Muscle layer of duodenum (tissue), 2 donors: ENCODE data around the gene TBC1D22A.

Experiments used
- H3K27ac ChIP-seq: one replicate; pipeline ENCODE4 v1.7.0; 2013; ENCODE audit warnings: mild to moderate bottlenecking, low read length
- H3K27me3 ChIP-seq: one replicate; pipeline ENCODE4 v1.7.0; 2013; ENCODE audit warnings: low read depth, mild to moderate bottlenecking, control low read depth, low read length
- H3K36me3 ChIP-seq, 2 donors: one replicate each; pipeline ENCODE4 v1.7.0; 2013; ENCODE audit warnings: low read length in 2 of 2, control low read depth in 1 of 2, mild to moderate bottlenecking in 1 of 2; ENCODE audit not compliant: insufficient read depth in 2 of 2, control insufficient read depth in 1 of 2
- H3K4me1 ChIP-seq, 2 donors: one replicate each; pipeline ENCODE4 v1.7.0; 2013; ENCODE audit warnings: low read length in 2 of 2, mild to moderate bottlenecking in 2 of 2, control low read depth in 1 of 2, moderate library complexity in 1 of 2; ENCODE audit not compliant: insufficient read depth in 2 of 2, control insufficient read depth in 1 of 2
- H3K4me3 ChIP-seq, 2 donors: one replicate each; pipeline ENCODE4 v1.7.0; 2013; ENCODE audit warnings: low read length in 2 of 2, low read depth in 1 of 2, mild to moderate bottlenecking in 1 of 2
- H3K9me3 ChIP-seq, 2 donors: one replicate each; pipeline ENCODE4 v1.7.0; 2013; ENCODE audit warnings: low read length in 2 of 2, control low read depth in 1 of 2, mild to moderate bottlenecking in 1 of 2; ENCODE audit not compliant: control insufficient read depth in 1 of 2
- donor health status: healthy.

The TBC1D22A gene

DNA sequence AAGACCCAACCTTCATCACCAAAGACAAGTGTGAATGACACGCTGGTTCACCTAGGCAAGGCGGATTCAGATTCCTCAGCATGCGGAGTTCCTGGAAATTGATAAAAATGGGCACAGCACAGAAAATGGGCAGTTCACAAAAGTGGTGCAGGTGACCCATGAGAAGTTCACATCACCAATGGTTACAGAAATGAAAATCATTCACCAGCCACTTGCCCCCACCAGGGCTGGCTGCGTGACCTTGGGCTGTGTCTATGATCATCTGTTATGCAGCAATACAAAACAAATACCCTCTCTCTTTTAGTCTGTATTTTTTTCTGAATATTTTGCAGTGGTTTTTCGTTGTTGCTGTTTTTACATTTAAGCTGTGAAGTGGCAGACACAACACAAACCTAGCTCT is 415.9 kb downstream of the TBC1D22A start:
- no peaks in the 10 kb centered on the region for H3K4me1 ChIP-seq
- peaks cover 0 to 7% of the 10 kb centered on the region in 2 donors for H3K36me3 ChIP-seq
- H3K27ac ChIP-seq = no peak overlapping the region
- H3K9me3 ChIP-seq = no peaks in the 10 kb centered on the region
- no peaks in the 10 kb centered on the region for H3K27me3 ChIP-seq
- H3K4me3 ChIP-seq = no peak overlapping the region

DNA sequence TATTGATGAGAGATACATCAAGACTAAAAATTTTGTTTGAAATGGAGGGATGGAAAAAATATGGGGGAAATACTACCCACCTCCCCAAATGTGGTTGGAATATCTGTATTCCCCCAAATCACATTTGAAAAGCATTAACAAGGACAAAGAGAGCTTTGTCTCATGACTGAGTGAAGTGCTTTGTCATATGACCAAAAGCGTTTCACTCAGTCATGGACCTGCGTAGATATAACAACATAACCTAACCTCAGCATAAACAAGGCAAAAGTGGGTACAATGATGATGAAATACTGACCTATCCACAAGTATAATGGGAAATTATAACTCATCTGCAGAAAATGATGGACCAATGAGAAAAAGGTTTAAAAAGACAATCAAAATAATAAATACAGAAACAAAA is 418.3 kb downstream of the TBC1D22A start:
- H3K27me3 ChIP-seq = no peaks in the 10 kb centered on the region
- no peak overlapping the region for H3K27ac ChIP-seq
- peaks cover 0 to 7% of the 10 kb centered on the region in 2 donors for H3K36me3 ChIP-seq
- H3K9me3 ChIP-seq = no peaks in the 10 kb centered on the region
- no peak overlapping the region for H3K4me3 ChIP-seq
- no peaks in the 10 kb centered on the region for H3K4me1 ChIP-seq

DNA sequence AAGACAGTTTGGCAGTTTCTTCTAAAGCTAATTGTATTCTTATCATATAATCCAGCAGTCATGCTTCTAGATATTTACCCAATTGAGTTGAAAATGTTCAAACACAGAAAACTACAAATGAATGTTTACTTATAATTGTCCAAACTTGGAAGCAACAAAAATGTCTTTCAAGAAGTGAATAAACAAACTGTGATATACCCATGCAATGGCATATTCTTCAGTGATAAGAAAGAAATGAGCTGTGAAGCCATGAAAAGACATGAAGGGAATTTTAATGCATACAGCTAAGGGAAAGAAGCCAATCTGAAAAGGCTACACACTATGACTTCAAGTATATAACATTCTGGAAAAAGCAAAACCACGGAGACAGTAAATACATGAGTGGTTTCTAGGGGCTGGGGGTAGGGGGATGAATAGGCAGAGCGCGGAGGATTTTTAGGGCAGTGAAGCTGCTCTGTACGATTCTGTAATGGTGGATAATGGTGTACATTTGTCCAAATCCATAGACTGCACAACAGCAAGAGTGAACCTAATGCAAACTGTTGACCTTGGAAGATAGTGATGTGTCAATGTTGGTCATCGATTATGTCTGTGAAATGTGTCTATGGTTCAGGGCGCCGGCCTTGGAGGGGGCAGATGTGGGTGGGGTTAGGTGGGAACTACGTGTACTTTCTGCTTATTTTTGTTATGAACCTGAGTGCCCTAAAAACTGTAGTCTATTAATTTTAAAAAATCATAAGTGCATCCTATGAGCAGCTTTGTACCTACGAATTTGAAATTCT is 424.9 kb downstream of the TBC1D22A start:
- H3K4me1 ChIP-seq = no peaks in the 10 kb centered on the region
- no peaks in the 10 kb centered on the region for H3K27me3 ChIP-seq
- H3K27ac ChIP-seq = no peak overlapping the region
- no peak overlapping the region for H3K4me3 ChIP-seq
- no peaks in the 10 kb centered on the region for H3K36me3 ChIP-seq
- H3K9me3 ChIP-seq = no peaks in the 10 kb centered on the region

DNA sequence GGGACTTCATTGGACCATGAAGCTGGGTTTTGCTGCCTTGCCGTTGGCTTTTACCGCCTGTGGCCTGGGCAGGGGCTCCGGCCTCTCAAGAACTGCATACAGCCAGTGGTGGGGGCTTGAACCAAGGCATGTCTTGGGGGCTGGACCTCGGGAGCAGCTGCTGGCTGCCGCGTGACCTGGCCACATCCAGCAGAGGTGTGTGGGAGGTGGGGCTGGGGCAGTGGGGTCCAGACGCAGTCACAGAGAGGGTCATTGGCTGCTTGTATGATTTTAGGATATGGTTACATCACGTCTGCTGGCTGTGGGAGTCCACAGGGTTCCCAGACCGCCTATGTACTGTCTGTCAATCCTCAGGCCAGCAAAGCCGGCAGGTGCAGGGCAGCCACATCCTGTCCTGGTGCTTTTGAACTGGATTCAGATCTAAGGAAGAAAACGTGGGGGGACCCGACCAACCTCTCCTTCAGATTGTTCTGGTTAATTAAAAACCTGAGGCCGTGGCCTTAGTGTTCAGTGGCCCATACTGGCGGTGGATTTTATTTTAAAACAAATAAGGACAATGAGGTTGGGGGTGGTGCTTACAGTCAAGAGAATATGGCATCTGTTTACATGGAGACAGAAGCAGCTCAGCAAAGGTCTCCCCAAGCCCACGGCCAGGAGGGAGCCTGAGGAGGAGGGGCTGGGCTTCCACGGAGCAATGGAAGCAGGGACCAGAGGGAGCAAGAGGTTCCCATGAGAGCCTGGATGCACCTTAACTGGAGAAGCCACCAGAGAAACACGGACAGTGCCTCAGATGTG is 426.0 kb downstream of the TBC1D22A start:
- H3K4me3 ChIP-seq = no peak overlapping the region
- H3K27ac ChIP-seq = no peak overlapping the region
- H3K4me1 ChIP-seq = no peaks in the 10 kb centered on the region
- no peaks in the 10 kb centered on the region for H3K36me3 ChIP-seq
- H3K9me3 ChIP-seq = no peaks in the 10 kb centered on the region
- H3K27me3 ChIP-seq = no peaks in the 10 kb centered on the region

DNA sequence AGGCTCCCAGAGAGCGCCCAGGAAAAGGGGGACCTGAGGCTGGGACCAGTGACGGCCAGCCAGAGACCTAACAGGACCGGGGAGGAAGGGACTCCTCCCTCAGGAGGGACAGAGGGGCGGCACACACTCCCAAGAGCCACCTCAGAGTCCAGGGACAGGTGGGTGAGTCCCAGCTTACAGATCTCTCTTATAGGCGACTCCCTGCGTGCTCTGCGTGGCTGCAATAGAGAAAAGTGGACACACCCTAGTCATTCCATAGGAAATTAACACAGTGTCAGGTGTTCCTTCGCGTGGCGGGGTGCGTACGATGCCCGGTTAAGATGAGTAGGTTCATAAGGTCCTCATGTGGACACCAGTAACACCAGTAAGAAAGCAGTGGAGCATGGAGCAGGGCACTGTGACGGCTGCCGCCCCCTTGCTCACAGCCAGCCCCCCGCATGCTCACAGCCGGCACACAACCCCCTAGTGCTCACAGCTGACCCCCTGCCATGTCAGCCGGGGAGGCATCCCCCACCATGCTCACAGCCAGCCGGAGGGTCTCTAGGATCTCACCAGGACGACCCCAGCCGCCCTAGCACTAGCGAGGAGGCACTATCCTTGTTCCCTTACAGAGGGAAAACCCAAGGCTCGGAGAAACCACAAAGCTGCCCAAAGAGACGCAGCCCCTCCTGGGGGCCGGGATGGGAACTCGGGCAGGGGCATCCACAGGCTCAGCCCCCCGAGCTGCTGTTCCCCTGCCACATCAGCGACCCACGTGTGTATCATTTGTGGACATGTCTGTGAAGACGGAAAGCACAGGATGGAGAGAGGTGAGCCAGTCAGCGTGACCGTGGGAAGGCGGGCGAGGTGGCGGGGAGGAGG is 426.8 kb downstream of the TBC1D22A start:
- no peaks in the 10 kb centered on the region for H3K36me3 ChIP-seq
- H3K4me3 ChIP-seq = no peak overlapping the region
- H3K27me3 ChIP-seq = no peaks in the 10 kb centered on the region
- no peak overlapping the region for H3K27ac ChIP-seq
- H3K9me3 ChIP-seq = no peaks in the 10 kb centered on the region
- no peaks in the 10 kb centered on the region for H3K4me1 ChIP-seq

DNA sequence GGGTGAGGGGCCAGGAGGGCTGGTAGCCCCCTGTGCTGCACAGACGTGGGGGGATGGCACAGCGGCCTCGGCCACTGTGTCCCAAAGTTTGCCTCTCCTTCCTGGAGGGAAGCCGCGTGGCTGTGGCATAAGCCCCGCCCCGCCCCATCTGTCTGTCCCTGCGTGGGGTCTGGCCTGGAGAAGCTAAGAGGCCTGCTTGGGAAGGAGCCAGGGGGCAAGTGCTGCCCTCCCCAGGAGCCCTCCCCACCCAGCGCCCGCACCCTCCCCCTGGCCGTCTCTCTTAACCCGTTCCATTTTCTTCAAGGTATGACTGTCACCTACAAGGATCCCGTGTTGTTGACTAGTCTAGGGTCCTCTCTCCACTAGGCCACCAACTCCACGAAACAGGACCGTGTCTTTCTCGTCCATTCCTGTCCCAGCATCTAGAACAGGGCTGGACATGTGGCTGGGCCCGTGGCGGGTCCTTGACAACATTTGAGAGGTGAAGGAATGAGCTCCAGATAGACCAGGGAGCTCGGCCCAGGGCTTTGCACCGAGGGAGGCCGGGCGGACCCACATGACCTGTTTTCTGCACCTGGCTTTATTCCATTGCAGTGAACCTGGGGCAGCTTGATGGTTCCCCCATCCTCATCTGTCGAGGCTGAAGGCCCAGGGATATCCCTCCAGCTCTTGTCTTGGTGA is 428.0 kb downstream of the TBC1D22A start:
- Histone ChIP-seq H3K4me1 (no peaks in the 10 kb centered on the region), H3K36me3 (no peaks in the 10 kb centered on the region), H3K27me3 (no peaks in the 10 kb centered on the region), H3K27ac (no peak overlapping the region), H3K9me3 (no peaks in the 10 kb centered on the region), H3K4me3 (no peak overlapping the region)

DNA sequence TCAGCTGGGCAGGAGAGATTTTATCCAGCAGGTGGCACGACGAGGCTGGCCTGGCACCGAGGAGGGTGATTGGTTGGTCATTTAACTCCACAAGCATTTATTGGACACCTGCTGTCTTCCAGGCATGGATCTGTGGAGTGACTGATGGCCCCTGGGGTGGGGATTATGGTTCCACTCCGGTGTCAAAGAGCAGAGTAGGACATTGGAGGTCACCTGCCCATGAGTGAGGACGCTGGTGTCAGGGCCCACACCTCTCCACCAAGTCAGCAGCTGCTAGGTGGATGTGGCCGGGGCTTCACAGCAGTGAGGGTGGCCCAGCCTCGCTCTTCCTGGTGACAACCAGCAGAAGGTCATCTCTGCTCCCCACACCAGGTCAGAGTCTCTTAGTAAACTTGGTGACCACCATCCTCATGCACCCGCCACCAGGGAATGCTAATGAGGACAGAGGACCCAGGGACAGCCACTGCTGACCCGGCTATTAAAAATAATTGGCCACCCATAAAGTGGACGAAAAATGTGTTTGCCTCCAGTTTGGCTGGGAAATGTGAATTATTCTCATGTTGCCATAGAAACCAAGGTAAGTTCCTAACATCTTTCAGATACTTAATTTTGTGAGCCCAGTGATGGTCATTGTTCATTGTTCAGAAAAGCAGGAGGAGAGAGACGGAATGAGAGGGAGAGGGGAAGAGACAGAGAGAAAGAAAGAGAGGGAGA is 428.7 kb downstream of the TBC1D22A start:
- Histone ChIP-seq H3K36me3 (no peaks in the 10 kb centered on the region), H3K4me3 (no peak overlapping the region), H3K9me3 (no peaks in the 10 kb centered on the region), H3K27ac (no peak overlapping the region), H3K4me1 (no peaks in the 10 kb centered on the region), H3K27me3 (no peaks in the 10 kb centered on the region)

DNA sequence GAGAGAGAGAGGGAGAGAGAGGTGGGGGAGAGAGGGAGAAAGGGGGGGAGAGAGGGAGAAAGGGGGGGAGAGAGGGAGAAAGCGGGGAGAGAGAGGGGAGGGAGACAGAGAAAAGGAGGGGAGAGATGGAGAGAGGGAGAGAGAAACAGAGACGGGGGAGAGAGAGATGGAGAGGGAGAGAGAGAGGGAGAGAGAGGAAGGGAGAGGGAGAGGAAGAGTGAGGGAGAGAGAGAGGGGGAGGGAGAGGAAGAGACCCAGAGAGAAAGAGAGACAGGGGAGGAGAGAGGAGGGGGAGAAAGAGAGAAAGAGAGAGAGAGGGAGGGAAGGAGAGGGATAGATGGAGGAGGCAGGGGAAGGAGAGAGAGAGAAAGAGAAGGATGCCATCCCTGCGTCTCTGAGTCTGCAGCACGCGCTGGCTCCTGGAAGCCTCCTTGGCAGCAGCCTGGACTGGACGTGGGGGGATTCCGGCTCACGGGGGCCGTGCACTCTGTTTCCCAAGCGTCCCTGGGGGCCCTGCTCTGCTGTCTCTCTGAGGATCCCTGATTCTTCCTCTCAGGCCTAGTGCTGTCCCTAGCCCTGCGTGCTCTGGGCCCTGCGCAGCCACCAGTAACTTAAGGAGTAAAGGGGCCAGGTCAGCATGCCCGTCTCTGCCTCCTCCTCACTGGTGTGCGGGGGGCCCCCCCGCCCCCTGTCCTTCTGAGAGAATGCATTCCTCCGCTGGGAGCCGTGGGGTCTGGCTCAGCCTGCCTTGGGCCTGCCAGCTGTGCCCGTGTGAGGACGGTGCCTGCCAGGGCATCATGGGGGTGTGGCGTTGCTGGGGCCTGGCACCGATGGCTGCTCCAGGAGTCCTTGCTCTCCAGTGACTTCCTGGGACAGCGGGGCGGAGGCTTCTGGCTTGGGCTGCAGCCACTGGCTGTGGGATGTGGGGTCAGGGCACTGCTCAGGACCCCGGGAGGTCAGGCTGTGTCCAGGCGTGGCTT is 429.5 kb downstream of the TBC1D22A start:
- Histone ChIP-seq H3K27ac (no peak overlapping the region), H3K27me3 (no peaks in the 10 kb centered on the region), H3K9me3 (no peaks in the 10 kb centered on the region), H3K36me3 (no peaks in the 10 kb centered on the region), H3K4me3 (no peak overlapping the region), H3K4me1 (no peaks in the 10 kb centered on the region)

DNA sequence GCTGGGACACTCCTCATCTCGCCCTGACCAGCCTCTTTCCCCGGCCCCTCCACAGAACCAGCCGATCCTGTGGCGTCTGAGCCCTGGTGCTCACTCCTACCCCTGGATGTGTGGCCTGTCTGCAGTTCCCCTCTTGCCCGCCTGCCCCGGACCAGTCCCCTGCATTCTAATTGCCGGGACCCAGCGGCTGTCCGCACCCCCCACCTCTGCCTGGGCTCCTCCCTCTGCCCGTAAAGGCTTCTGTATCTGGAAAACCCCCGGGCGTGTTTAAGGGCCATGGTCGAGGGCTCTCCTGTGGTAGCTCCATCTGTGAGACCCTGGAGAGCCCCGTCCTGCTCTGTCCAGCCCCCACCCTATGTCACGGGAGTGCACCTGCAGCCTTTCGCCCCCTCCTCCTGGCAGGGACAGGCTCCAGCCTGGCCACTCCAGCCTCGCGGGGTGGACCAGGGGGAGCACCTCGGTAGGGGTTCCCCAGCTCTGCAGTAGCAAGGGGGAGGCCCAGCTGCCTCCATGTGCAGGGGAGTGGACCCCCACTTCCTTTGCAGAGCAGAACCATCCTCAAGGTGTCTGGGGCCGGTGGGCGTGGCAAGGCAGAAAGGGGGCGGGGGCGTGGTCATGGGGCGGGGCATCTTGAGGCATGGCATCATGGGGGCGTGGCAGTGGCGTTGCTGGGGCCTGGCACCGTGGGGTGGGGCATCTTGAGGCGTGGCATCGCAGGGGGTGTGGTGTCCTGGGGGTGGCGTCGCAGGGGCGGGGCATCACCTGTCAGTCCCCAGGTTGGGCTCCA is 430.4 kb downstream of the TBC1D22A start:
- Histone ChIP-seq H3K4me1 (no peaks in the 10 kb centered on the region), H3K4me3 (no peak overlapping the region), H3K36me3 (no peaks in the 10 kb centered on the region), H3K9me3 (no peaks in the 10 kb centered on the region), H3K27me3 (no peaks in the 10 kb centered on the region), H3K27ac (no peak overlapping the region)
